Mesenchymal stem cell (in vitro differentiated cells and primary cell): ENCODE results near the gene POLR2E.
A peak's percentile ranks its signal among the peaks of the same experiment; 100 is the strongest.

Experiments
- DNase-seq: peaks from one replicate; pipeline ENCODE4 v3.0.0-alpha.2; 2013
- H2AFZ ChIP-seq: one replicate; pipeline ENCODE4 v1.6.1; 2013; ENCODE audit warnings: low read depth, mild to moderate bottlenecking, control low read depth, inconsistent platforms, low read length, moderate library complexity
- H2AK5ac ChIP-seq: 2 replicates; pipeline ENCODE4 v1.6.1; 2013; ENCODE audit warnings: low read length, moderate library complexity, mild to moderate bottlenecking, inconsistent platforms; ENCODE audit not compliant: severe bottlenecking
- H2BK120ac ChIP-seq: one replicate; pipeline ENCODE4 v1.6.1; 2013; ENCODE audit warnings: low read depth, mild to moderate bottlenecking, inconsistent platforms, low read length, moderate library complexity
- H2BK12ac ChIP-seq, 2 experiments: one replicate each; pipeline ENCODE4 v1.6.1; 2013; ENCODE audit warnings: inconsistent platforms in 2 of 2, low read length in 2 of 2, mild to moderate bottlenecking in 2 of 2, moderate library complexity in 2 of 2, control low read depth in 1 of 2
- H2BK15ac ChIP-seq: one replicate; pipeline ENCODE4 v1.6.1; 2013; ENCODE audit warnings: mild to moderate bottlenecking, low read depth, inconsistent platforms; ENCODE audit not compliant: poor library complexity, severe bottlenecking
- H2BK5ac ChIP-seq: 2 replicates; pipeline ENCODE4 v1.6.1; 2013; ENCODE audit warnings: low read depth, mild to moderate bottlenecking, low read length, control low read depth, inconsistent platforms; ENCODE audit not compliant: poor library complexity, severe bottlenecking
- H3K14ac ChIP-seq, 2 experiments: one replicate each; pipeline ENCODE4 v1.6.1; 2013; ENCODE audit warnings: inconsistent platforms in 2 of 2, low read length in 2 of 2, control low read depth in 1 of 2, mild to moderate bottlenecking in 1 of 2, moderate library complexity in 1 of 2
- H3K18ac ChIP-seq, 2 experiments: one replicate each; pipeline ENCODE4 v1.6.1; 2013; ENCODE audit warnings: inconsistent platforms in 2 of 2, low read length in 2 of 2, control low read depth in 1 of 2, low read depth in 1 of 2, mild to moderate bottlenecking in 1 of 2
- H3K23ac ChIP-seq, 2 experiments: one replicate each; pipeline ENCODE4 v1.6.1; 2013; ENCODE audit warnings: inconsistent platforms in 2 of 2, low read length in 2 of 2, mild to moderate bottlenecking in 2 of 2, moderate library complexity in 2 of 2, control low read depth in 1 of 2
- H3K27ac ChIP-seq: 2 replicates; pipeline ENCODE4 v1.5.1; 2013; ENCODE audit warnings: mild to moderate bottlenecking, moderate library complexity, low read length, control low read depth, inconsistent platforms; ENCODE audit not compliant: poor library complexity, severe bottlenecking
- H3K27me3 ChIP-seq, 2 experiments: 2 replicates each; pipeline versions ENCODE4 v1.6.1 to v1.7.0; 2013; ENCODE audit warnings: low read length in 2 of 2, mild to moderate bottlenecking in 2 of 2, moderate library complexity in 2 of 2, control low read depth in 1 of 2, inconsistent platforms in 1 of 2; ENCODE audit not compliant: control insufficient read depth in 1 of 2, insufficient read depth in 1 of 2
- H3K36me3 ChIP-seq, 2 experiments: 2 replicates each; pipeline versions ENCODE4 v1.6.1 to v1.7.0; 2013; ENCODE audit warnings: low read length in 2 of 2, control low read depth in 1 of 2, inconsistent platforms in 1 of 2, low read depth in 1 of 2, mild to moderate bottlenecking in 1 of 2; ENCODE audit not compliant: insufficient read depth in 2 of 2, control insufficient read depth in 1 of 2
- H3K4ac ChIP-seq, 2 experiments: one replicate each; pipeline ENCODE4 v1.6.1; 2013; ENCODE audit warnings: inconsistent platforms in 2 of 2, low read length in 2 of 2, mild to moderate bottlenecking in 2 of 2, moderate library complexity in 2 of 2, control low read depth in 1 of 2, low read depth in 1 of 2
- H3K4me1 ChIP-seq: 2 replicates; pipeline ENCODE4 v1.6.1; 2013; ENCODE audit warnings: low read depth, low read length, control low read depth; ENCODE audit not compliant: control insufficient read depth, insufficient read depth
- H3K4me2 ChIP-seq: 2 replicates; pipeline ENCODE4 v1.6.1; 2013; ENCODE audit warnings: low read length, mild to moderate bottlenecking, inconsistent platforms; ENCODE audit not compliant: poor library complexity, severe bottlenecking
- H3K4me3 ChIP-seq, 2 experiments: 2 replicates each; pipeline versions ENCODE4 v1.5.1 to v1.7.0; 2013; ENCODE audit warnings: low read length in 2 of 2, mild to moderate bottlenecking in 2 of 2, control low read depth in 1 of 2, low read depth in 1 of 2; ENCODE audit not compliant: insufficient read depth in 1 of 2
- H3K79me1 ChIP-seq: replicated peaks from 2 replicates; pipeline ENCODE4 v1.6.1; 2013; ENCODE audit warnings: mild to moderate bottlenecking, control low read depth, low read length, inconsistent platforms; ENCODE audit not compliant: poor library complexity, severe bottlenecking
- H3K9ac ChIP-seq: 2 replicates; pipeline ENCODE4 v1.7.0; 2013; ENCODE audit warnings: mild to moderate bottlenecking, low read length, moderate library complexity
- H3K9me3 ChIP-seq: 2 replicates; pipeline ENCODE4 v1.7.0; 2013; ENCODE audit warnings: mild to moderate bottlenecking, low read length; ENCODE audit not compliant: control insufficient read depth
- H4K8ac ChIP-seq: one replicate; pipeline ENCODE4 v1.6.1; 2013; ENCODE audit warnings: inconsistent platforms, mild to moderate bottlenecking, low read length, moderate library complexity
- H4K91ac ChIP-seq: one replicate; pipeline ENCODE4 v1.6.1; 2013; ENCODE audit warnings: mild to moderate bottlenecking, low read length, inconsistent platforms
- WGBS: methylation state at CpG from one replicate; pipeline ENCODE4 v1.1.7; 2013; ENCODE audit warnings: mixed read lengths; 5-methylcytosine and 5-hydroxymethylcytosine counted together

The POLR2E gene

DNA sequence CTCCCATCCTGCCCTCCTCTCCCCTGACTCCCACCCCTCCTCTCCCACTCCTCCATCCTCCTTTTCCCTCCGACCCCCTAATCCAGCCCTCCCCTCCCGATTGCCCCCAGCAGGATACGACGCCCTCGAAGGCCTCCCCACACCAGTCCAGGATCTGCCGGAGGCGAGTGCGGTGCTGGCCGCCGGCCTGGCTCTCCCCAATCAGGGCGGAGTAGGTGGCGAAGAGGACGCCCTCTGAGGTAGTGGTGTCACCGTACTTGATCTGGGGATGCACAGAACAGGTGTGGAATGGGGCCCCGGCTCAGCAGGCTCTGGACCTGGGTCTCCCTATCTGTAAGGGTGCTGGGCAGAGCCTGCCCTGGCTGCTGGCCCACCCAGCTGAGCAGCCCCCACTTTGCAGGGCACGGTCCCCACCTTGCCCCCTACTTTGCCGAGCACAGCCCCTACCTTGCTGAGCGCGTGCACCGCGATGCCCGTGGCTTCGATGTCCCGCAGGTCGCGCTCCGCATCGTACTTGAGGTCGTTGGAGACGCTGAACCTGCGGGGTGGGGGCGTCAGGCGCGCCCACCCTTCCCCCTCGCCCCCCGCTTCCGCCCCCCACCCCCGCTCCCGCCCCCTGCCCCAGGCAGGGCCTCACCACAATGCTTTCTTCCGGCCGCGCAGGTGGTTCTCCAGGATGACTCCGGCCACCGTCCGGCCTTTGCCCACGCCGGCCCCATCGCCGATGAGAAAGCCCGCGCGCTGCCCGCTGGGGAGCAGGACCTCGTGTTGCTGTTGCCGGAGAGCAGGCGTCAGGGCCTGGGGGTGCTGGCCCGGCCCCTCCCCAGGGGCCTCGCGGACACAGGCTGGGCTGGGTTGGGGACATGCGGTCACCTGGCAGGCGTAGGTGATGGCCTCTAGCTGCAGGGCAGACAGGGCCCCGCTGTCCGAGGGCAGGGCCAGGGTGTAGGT is 27.1 kb upstream of the POLR2E start:
- Histone ChIP-seq H3K4ac (no peak overlapping the region), H2BK15ac (no peak overlapping the region), H2AFZ (no peak overlapping the region), H3K9ac (no peak overlapping the region), H3K27me3 (no peaks in the 10 kb centered on the region), H3K4me1 (peaks cover 38% of the 10 kb centered on the region), H3K27ac (no peak overlapping the region), H3K9me3 (no peaks in the 10 kb centered on the region), H2BK5ac (no peak overlapping the region), H4K91ac (peak overlapping the region; percentile 14), H2BK120ac (no peak overlapping the region), H3K23ac (no peak overlapping the region), H3K18ac (no peak overlapping the region), H3K4me2 (no peak overlapping the region), H2BK12ac (no peak overlapping the region), H4K8ac (peak overlapping the region; percentile 55), H3K14ac (no peak overlapping the region), H3K79me1 (peaks cover 51% of the 10 kb centered on the region), H3K36me3 (peaks cover 95 to 98% of the 10 kb centered on the region in 2 experiments), H2AK5ac (no peak overlapping the region), H3K4me3 (peak overlapping the region in 1 of 2 experiments; percentile 20)
- 97% methylated on average over 53 of the region's 63 CpGs for WGBS
- no peak for DNase-seq

DNA sequence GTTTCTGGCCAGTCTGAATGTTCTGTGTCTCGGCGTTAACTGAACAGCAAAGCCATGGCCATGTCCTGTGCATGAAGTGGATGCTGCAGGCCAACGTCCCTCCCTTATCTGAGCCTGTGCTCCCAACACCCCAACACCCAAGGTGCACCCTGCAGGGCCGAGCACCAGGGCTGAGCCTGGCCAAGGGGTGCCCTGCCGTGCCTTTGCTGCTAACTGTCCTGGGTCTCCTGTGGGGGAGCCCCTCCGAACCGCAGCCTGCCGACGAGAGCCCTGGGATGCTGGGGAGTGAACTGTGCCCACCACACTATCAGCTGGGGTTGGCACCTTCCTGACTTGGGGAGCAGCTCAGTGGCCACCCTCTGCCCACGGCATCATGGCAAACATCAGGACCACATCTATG is 26.2 kb upstream of the POLR2E start:
- Histone ChIP-seq H3K18ac (no peak overlapping the region), H2AK5ac (no peak overlapping the region), H2BK12ac (no peak overlapping the region), H3K79me1 (peaks cover 52% of the 10 kb centered on the region), H3K4me3 (no peak overlapping the region), H4K91ac (no peak overlapping the region), H3K14ac (no peak overlapping the region), H3K4ac (no peak overlapping the region), H3K9ac (no peak overlapping the region), H2BK120ac (no peak overlapping the region), H3K27me3 (no peaks in the 10 kb centered on the region), H3K36me3 (peaks cover 95 to 98% of the 10 kb centered on the region in 2 experiments), H3K27ac (no peak overlapping the region), H3K9me3 (no peaks in the 10 kb centered on the region), H3K4me1 (peaks cover 32% of the 10 kb centered on the region), H2AFZ (no peak overlapping the region), H4K8ac (no peak overlapping the region), H3K23ac (no peak overlapping the region), H3K4me2 (no peak overlapping the region), H2BK5ac (no peak overlapping the region), H2BK15ac (no peak overlapping the region)
- DNase-seq: no peak
- 98% methylated on average over 9 of the region's 10 CpGs for WGBS

DNA sequence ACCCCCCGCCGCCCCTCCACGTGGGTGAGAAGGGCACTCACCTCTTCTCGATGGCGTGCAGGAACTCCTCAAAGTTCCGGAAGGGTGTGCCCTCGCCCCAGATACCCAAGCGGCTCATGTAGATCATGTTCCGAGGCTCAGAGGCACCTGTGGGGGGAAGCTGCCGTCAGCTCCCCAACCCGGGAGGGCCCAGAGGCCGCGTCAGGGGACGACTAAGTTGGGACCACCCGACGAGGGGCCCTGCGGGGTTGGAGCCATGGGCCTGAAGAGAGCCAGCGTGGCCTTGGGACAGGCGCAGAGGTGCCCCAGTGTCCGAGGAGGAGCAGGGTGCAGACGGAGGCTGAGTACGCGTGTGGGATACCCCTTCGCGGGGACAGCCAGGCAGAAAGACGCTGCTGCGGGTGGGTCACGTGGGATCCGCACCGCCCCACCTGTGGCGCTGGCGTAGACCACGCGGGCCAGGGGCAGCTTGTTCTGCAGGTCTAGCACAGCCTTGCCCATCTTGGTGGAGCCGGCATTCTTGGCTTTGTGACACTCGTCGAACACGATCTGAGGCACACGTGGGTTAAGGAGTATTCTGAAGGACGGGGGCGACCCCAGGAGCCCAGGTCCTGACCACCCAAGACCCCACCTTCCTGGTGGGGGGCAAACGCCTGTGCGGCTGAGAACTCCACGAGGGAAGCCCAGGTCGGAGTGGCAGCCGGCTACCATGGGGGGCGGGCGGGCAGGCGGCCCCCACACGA is 24.5 kb upstream of the POLR2E start:
- Histone ChIP-seq H3K23ac (no peak overlapping the region), H2BK120ac (no peak overlapping the region), H2AK5ac (no peak overlapping the region), H3K27ac (no peak overlapping the region), H3K4me2 (no peak overlapping the region), H3K36me3 (peaks cover 91 to 94% of the 10 kb centered on the region in 2 experiments), H3K4me1 (peaks cover 21% of the 10 kb centered on the region), H3K4ac (no peak overlapping the region), H3K27me3 (no peaks in the 10 kb centered on the region), H3K9me3 (no peaks in the 10 kb centered on the region), H3K4me3 (no peak overlapping the region), H3K79me1 (peaks cover 50% of the 10 kb centered on the region), H2AFZ (no peak overlapping the region), H2BK12ac (no peak overlapping the region), H2BK15ac (no peak overlapping the region), H3K18ac (no peak overlapping the region), H4K91ac (no peak overlapping the region), H3K14ac (no peak overlapping the region), H2BK5ac (no peak overlapping the region), H3K9ac (no peak overlapping the region), H4K8ac (no peak overlapping the region)
- DNase-seq: no peak
- WGBS: 97% methylated on average over 48 of the region's 50 CpGs

DNA sequence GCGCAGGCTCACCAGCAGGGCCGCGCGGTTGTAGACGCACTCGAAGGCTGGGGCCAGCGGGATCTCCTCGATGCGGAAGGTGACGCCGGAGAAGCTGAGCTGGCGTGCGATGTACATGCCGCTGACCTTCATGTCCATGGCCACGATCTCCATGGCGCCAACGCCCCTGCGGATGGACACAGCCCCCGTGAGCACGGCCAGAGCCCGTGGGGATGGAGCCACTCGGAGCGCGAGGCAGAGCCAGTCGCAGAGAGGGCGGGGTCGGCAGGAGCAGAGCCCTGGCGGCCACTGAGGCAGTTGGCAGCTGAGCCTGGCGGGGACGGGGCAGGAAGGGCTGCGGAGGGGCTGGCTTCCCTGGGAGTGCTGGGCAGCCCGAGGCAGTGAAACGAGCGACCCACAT is 23.8 kb upstream of the POLR2E start:
- Histone ChIP-seq H3K9ac (no peak overlapping the region), H2AFZ (no peak overlapping the region), H3K4ac (no peak overlapping the region), H3K79me1 (peaks cover 44% of the 10 kb centered on the region), H2BK5ac (no peak overlapping the region), H3K23ac (no peak overlapping the region), H4K8ac (no peak overlapping the region), H2BK15ac (no peak overlapping the region), H3K27ac (no peak overlapping the region), H3K36me3 (peaks cover 90 to 94% of the 10 kb centered on the region in 2 experiments), H2AK5ac (no peak overlapping the region), H3K4me1 (peaks cover 20% of the 10 kb centered on the region), H3K4me3 (no peak overlapping the region), H2BK12ac (no peak overlapping the region), H3K14ac (no peak overlapping the region), H3K9me3 (no peaks in the 10 kb centered on the region), H4K91ac (no peak overlapping the region), H3K4me2 (no peak overlapping the region), H3K18ac (no peak overlapping the region), H2BK120ac (no peak overlapping the region), H3K27me3 (no peaks in the 10 kb centered on the region)
- no peak for DNase-seq
- WGBS: 96% methylated on average over 34 of the region's 34 CpGs
